PFSK-1 (cell line): Measurements from ENCODE around the gene ATG4A.

ENCODE experiments used
- FOXP2 ChIP-seq: optimal IDR thresholded peaks from 2 replicates; pipeline ENCODE3; 2011; ENCODE audit warnings: borderline replicate concordance, control low read depth, inconsistent platforms; ENCODE audit not compliant: insufficient read depth; ENCODE audit errors: extremely low read length, extremely low read depth
- POLR2AphosphoS5 ChIP-seq: IDR thresholded peaks from 2 replicates; pipeline ENCODE4 v1.6.1; 2012; ENCODE audit warnings: low read depth, mild to moderate bottlenecking, control low read depth, low read length, moderate library complexity
- REST ChIP-seq, 2 experiments: IDR thresholded peaks; 2 replicates each; pipeline versions ENCODE4 v1.6.1 to v1.8.0; 2011 to 2012; ENCODE audit warnings: low read depth in 2 of 2, low read length in 2 of 2, control low read depth in 1 of 2, inconsistent platforms in 1 of 2, mild to moderate bottlenecking in 1 of 2, moderate library complexity in 1 of 2; ENCODE audit not compliant: insufficient read depth in 1 of 2
- SIN3A ChIP-seq: IDR thresholded peaks from 2 replicates; pipeline ENCODE4 v1.6.1; 2012; ENCODE audit warnings: mild to moderate bottlenecking, low read length, moderate library complexity, borderline replicate concordance; ENCODE audit not compliant: insufficient read depth
- TAF1 ChIP-seq: IDR thresholded peaks from 2 replicates; pipeline ENCODE4 v1.6.1; 2012; ENCODE audit warnings: low read length, control low read depth, borderline replicate concordance; ENCODE audit not compliant: insufficient read depth

ATG4A gene

GRCh38 chrX:108171671-108172070 lies 80.1 kb downstream of the ATG4A start:
- TF ChIP-seq TAF1 (no peak), SIN3A (no peak), POLR2AphosphoS5 (no peak), FOXP2 (no peak), REST (IDR thresholded peaks at IDR 0.05; ENCODE audit: insufficient read depth in 1 of 2, low read depth in 2 of 2, low read length in 2 of 2) (no peak)

- TF ChIP-seq TAF1: no peak
- no peak for TF ChIP-seq SIN3A
- TF ChIP-seq FOXP2: no peak
- TF ChIP-seq REST (IDR thresholded peaks at IDR 0.05; ENCODE audit: insufficient read depth in 1 of 2, low read depth in 2 of 2, low read length in 2 of 2): no peak
- no peak for TF ChIP-seq POLR2AphosphoS5
These were observed 82.3 kb downstream of the ATG4A start for GRCh38 chrX:108173874-108174273.

- TF ChIP-seq TAF1 (no peak), REST (IDR thresholded peaks at IDR 0.05; ENCODE audit: insufficient read depth in 1 of 2, low read depth in 2 of 2, low read length in 2 of 2) (no peak), POLR2AphosphoS5 (no peak), SIN3A (no peak), FOXP2 (no peak)
These were observed 86.0 kb downstream of the ATG4A start for GRCh38 chrX:108177351-108178142.

- TF ChIP-seq POLR2AphosphoS5 (no peak), SIN3A (no peak), TAF1 (no peak), REST (IDR thresholded peaks at IDR 0.05; ENCODE audit: insufficient read depth in 1 of 2, low read depth in 2 of 2, low read length in 2 of 2) (no peak), FOXP2 (no peak)
These were observed 86.5 kb downstream of the ATG4A start for GRCh38 chrX:108178143-108178498.

- TF ChIP-seq POLR2AphosphoS5 (no peak), SIN3A (no peak), TAF1 (no peak), REST (IDR thresholded peaks at IDR 0.05; ENCODE audit: insufficient read depth in 1 of 2, low read depth in 2 of 2, low read length in 2 of 2) (no peak), FOXP2 (no peak)
These were observed 95.2 kb downstream of the ATG4A start for GRCh38 chrX:108186811-108187210.
